HG03095 (cell line): ENCODE measurements around the gene MISP3.

ENCODE experiments used
- ATAC-seq: cut with Tn5 transposase; IDR thresholded peaks from one replicate; pipeline ENCODE4 v1.9.1; 2021; ENCODE audit warnings: moderate library complexity; ENCODE audit not compliant: unreplicated experiment

The MISP3 gene

DNA sequence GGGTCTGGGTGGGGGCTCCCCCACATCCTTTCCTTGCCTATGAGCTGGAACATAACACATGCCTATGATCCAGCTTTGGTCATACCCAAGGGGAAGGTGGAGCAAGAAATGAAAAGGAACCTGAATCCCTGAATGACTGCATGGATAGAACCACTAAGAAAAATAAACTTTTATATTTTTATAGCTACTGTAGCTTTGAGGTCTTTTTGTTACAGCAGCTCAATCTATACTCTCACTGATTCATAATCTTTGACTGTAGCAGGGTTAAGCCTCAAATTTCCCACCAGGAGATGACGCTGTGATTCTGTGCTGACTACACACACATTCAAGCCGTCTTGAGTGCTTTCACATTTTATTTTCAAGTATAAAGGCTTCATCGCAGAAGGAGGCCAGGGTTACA is 19.6 kb upstream of the MISP3 start:
- no peak for ATAC-seq

DNA sequence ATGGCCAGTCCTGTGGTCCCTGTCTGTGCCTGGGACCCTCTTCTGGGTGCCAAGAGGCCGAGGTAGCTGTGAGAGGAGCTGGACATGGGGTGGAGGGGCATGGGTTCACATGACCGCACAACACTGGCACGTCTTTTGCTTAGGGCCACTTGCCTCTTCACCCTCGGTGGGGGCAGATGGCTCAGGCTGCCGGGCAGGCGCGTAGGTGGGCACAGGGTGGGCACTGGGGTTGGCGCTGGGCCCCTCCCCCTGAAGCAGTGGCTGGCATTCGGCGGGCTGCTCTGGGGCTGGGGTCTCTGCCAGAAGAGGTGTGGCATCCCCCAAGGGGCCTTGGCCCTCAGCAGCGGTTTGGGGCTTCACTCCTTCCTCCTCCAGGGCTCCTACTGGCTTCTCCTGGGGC is 19.1 kb upstream of the MISP3 start:
- ATAC-seq, result no peak

DNA sequence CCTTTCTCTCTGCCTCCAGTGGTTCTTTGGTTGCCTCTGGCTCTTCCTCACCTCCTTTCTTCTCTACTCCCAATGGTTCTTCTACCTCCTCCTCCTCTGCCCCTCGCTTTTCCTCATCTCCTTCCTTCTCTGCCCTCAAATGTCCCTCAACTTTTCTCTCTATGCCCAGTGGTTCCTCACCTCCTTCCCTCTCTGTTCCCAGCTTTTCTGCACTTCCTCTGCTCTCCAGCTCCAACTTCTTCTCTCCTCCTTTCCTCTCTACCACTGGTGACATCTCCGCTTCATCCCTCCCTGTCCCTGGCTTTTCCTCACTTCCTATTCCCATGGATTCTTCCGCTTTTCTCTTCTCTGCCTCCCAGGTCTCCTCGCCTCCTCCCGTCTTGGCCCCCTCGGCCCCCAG is 18.5 kb upstream of the MISP3 start:
- ATAC-seq, result no peak

DNA sequence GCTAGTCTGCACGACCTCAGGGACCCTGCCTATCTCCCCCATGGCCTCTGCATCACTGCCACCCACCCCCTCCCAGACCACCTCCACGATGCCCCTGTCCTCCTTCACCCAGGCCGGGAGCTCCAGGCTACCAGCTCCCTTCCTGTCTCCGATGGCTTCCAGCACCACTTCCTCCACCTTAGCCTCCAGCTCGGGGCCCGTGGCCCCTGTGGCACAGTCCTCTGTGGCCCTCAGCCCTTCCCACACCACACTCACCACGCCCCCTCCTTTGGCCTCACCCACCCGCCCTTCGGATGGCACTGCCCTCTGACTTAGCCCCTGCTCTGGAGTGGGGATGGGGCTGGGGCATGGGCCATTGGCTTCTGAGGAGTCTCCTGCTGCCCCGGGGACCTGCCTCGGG is 17.9 kb upstream of the MISP3 start:
- ATAC-seq, result no peak

DNA sequence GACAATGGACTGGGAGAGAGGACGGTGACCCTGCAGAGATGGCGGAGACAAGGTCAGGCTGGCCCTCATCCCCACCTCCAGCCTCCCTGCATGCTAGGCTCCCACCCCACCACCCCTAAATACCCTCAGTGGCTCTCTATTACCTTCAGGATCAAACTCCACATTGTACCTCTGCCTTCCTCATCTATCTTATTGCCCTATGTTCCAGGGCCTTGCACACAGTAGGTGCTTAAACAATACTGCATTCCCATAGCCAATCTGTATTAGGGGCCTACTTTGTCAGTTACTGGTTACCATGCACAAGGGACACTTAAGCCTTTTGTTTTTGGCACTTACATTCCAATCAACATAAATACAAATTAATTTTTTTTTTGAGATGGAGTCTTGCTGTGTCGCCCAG is 17.2 kb upstream of the MISP3 start:
- ATAC-seq, result no peak

DNA sequence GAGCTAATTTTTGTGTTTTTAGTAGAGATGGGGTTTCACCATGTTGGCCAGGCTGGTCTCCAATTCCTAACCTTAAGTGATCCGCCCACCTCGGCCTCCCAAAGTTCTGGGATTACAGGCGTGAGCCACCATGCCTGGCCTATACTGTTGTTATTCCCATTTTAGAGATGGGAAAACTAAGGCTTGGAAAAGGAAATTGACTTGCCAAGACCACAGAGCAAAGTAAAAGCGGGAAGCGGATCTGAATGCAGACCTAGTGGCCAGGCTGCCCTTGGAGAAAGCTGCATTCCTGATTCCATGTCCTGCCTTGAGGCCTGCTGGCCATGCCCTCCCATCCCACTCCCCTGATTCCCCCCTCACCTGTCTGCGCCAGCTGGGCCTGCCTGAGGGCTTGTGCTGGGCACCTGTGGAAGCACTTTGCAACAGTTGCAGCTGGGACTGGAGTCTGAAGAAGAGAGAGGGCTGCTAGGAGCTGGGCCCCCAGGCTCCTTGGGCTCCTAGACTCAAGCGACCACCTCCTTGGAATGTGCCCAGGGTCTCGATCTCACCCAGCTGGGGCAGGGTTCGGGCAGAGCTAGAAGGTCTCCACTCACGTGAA is 16.4 kb upstream of the MISP3 start:
- no peak for ATAC-seq

DNA sequence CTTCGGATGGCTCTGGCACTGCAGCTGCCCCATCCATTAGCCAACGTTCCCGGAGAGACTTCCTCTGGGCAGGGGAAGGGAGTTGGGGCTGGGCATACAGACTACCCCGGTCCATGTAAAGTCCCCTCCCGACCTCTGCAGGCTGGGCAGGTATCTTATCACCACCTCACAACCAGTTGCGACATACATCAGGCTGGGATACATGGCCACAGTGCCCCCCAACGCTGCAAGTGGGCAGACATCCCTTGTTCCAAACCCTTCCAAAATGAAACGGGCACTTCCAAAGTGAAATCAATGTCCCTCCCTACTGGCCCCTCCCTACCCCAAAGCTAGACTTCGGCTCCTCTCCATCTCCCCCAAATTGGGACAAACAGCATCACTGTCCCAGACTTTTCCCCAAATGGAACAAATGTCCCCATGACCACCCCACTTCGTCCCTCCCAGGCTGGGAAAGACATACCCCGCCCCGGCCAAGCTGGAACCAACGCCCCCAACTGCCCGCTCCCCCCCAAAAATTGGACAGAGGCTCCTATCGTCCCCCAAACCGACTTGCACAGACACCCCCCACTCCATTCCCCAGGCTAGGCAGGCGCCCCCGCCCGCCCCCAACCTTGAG is 15.7 kb upstream of the MISP3 start:
- no peak for ATAC-seq

DNA sequence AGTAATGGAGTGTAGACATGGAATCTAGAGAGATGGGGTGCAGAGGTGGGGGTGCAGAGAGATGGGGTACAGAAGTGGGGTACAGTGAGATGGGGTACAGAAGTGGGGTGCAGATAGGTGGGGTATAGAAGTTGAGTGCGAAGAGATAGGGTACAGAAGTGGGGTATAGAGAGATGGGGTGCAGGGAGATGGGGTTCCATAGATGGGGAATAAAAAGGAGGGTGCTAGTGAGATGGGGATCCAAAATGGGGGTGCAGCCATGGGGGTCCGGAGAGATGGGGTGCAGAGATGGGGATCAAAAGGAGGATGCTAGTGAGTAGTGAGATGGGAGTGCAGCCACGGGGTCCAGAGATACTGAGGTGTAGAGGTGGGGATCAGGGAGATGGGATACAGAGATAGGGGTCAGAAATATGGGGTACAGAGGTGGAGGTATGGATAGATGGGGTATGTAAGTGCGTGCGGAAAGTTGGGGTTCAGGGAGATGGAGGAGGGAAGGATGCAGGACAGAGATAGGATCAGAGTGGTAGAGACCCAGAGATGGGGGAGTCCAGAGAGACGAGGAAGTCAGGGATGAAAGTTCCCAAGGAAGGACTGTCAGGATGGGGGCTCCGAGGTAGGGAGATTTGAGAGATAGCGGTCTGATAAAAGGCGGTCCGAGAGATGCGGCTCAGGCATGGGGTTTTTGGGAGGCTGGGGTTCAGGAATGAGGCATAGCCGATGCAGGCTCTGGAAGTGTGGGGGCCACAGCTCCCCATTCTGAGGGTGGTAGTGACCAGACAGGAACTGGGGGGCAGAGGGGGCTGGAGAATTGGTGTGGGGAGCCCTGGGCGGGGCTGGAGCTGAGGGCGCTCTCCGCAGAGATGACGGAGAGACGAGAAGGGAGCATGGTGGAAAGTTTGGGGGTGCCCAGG is 14.1 kb upstream of the MISP3 start:
- no peak for ATAC-seq

DNA sequence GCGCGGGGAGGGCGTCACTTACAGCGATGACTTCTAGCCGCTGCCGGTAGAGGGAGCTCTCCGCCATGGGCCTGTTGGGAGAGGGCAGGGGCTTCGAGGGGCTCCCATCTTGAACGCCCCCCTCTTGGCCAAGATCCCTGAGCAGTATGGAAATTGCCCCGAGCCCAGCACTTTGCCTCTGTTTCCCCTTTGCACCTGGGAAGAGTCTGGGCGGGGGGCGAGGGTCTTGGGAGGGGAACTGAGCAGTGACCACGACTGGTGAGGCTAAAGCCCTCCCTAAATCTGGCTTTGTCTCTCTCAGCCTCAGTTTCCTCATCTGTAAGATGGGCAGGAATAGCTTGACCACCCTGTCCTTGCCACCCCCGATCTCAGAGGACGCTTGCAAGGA is 13.5 kb upstream of the MISP3 start:
- no peak for ATAC-seq

DNA sequence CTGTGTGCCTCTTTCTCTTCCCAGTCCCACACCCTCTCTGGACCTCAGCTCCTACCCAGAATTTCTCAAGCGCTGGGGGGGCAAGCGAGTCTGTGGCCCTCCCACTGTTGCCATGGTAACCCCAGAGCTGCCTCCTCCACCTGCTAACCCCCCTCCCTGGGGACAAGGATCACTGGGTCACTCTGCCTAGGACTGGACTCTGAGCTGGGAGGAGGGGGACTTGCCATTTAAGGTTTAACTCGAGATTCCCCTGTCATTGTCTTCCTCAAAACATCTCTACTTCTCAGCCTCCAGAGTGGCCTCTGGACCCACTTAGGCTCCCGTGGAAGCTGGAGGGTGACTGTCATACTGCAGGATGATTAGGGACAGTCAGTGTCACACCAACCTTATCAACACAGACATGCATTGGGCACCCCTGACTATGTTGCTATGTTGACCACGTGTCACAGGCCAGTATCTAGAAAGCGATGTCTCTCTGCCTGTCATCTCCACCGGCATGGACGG is 12.9 kb upstream of the MISP3 start:
- no peak for ATAC-seq

DNA sequence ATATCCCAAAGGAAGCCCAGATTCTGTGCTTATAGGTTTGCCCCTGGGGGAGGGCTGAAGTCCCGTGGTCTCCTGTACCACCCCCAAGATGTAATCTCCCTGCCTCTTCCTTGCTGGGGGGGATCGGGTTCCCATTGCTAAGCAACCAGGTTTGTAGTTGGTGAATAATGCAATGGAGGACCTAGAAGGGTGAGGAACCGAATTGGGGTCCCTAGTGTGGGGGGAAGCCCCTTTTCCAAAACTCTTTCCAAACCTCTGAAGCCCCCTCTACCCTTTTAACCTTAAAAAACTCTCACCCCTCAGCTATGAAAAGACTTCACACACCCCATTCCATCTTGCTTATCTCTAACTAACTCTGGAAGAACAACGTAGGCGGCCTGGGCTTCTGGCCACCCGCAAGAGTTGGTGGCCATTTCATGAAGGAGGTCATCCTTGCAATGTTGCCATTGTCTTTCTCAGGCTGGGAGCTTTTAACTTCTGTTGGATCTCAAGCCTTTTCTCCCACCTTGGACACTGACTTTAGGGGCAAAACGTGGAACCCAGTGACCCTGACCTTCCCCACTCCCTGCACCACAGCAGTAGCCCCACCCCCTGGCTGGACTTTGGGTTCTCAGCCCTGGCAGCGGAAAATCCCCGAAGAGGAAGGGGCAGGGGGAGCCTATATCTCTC is 11.4 kb upstream of the MISP3 start:
- no peak for ATAC-seq

DNA sequence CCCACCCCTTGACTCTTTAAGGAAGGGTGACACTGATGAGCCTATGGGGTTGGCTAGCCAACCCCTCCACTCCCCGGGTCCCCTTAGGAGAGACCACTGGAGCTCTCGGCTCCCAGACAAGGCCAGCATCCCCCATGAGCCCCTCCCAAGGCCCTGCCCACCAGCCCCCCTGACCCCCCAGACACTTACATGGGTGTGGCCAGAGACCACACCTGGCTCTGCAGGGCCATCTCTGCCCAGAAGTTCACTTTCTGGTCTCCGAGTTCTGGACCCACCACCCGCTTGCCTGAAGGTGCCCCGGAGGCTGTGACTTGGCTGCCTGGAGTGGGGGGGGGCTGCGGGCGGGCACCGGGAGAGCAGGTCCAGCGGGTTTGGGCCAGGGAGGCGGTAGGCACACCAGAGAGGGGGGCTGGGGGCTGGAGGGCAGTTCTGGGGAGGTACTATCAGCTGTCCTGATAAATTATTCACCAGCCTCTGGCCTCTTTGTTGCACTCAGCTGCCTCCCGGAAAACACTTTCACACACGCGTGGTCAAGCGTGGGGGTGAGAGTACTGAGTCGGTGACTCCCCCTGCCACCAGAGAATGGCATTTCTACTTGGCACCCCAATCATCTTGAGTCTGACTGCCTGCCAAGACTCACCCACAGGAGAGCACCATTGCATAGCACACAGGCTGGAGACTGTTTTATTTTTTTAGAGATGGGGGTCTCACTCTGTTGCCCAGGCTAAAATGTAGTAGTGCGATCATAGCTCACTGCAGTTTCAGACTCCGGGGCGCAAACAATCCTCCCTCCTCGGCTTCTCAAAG is 10.6 kb upstream of the MISP3 start, which contains the start of gene PALM3:
PALM3 (minus strand) TSS at position 326 of the 807 bp plus-strand sequence; CDS start at position 230, 96 bp downstream.
- no peak for ATAC-seq

DNA sequence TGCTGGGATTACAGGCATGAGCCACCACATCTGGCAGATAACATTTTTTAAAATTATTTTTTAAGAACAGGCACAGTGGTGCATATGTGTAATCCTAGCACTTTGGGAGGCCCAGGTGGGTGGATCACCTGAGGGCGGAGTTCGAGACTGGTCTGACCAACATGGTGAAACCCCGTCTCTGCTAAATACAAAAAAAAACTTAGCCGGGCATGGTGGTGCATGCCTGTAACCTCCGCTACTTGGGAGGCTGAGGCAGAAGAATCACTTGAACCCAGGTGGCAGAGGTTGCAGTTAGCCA is 10.1 kb upstream of the MISP3 start:
- no peak for ATAC-seq

DNA sequence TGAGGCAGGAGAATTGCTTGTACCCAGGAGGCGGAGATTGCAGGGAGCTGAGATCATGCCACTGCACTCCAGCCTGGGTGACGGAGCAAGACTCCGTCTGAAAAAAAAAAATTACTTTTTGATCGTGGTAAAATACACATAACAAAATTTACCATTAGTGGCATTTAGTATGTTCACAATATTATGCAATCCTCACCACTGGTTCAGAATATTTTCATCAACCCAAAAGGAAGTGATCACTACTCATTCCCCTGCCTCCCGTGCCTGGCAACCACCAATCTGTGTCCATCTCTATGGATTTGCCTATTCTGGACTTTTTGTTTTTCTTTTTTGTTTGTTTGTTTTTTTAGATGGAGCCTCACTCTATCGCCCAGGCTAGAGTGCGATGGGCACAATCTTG is 9.5 kb upstream of the MISP3 start:
- ATAC-seq, result no peak

DNA sequence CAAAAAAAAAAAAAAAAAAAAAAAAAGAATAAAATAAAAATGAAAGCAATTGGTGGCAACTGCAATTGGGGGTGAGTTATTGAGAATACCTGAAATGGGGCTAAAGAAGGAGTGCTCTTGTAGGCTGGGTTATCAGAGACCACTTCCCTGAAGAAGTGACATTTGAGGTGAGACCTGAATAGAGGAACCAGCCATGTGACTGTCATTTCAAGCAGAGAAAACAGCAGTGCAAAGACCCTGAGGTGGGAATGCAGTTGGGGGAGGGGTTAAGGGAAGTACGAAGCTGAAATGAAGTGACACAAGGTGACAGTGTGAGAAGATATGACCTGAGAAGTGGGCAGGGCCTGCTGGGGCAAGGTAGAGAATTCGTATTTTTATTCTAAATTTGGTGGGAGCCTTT is 6.5 kb upstream of the MISP3 start:
- no peak for ATAC-seq

DNA sequence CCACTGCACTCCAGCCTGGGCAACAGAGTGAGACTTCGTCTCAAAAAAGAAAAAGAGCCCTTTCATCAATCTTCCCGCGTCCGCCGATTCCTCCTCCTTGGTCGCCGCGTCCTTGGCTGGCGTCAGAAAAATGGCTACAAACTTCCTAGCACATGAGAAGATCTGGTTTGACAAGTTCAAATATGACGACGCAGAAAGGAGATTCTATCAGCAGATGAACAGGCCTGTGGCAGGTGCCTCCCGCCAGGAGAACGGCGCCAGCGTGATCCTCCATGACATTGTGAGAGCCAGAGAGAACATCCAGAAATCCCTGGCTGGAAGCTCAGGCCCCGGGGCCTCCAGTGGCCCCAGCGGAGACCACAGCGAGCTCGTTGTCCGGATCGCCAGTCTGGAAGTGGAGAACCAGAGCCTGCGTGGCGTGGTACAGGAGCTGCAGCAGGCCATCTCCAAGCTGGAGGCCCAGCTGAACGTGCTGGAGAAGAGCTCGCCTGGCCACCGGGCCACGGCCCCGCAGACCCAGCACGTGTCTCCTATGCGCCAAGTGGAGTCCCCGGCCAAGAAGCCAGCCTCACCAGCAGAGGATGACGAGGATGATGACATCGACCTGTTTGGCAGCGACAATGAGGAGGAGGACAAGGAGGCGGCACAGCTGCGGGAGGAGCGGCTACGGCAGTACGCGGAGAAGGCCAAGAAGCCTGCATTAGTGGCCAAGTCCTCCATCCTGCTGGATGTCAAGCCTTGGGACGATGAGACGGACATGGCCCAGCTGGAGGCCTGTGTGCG is 2.1 kb upstream of the MISP3 start:
- no peak for ATAC-seq

DNA sequence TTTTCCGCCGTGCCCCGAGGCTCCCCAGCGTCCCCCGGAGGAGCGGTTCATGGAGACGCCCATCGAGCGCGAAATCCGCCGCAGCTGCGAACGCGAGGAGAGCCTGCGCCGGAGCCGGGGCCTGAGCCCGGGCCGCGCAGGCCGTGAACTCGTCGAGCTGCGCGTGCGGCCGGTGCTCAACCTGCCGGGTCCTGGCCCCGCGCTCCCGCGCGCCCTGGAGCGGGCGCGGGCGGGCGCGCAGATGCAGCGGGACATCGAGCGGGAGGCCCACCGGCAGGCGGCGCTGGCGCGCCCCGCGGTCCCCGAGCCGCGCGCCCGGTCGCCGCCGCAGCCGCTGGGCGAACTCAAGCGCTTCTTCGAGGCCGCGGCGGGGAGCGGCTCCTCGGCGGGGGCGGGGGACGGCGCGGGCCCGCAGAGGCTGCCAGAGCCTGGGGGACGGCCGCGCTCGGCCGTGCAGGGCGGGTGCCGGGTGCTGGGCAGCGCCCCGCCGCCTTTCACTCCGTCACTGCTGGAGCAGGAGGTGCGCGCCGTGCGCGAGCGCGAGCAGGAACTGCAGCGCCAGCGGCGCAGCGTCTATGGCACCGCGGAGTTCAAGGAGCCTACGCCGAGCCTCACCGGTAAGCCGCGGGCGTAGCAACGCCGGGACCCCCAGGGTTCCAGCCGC is 807 bp downstream of the MISP3 start:
- ATAC-seq, result no peak

DNA sequence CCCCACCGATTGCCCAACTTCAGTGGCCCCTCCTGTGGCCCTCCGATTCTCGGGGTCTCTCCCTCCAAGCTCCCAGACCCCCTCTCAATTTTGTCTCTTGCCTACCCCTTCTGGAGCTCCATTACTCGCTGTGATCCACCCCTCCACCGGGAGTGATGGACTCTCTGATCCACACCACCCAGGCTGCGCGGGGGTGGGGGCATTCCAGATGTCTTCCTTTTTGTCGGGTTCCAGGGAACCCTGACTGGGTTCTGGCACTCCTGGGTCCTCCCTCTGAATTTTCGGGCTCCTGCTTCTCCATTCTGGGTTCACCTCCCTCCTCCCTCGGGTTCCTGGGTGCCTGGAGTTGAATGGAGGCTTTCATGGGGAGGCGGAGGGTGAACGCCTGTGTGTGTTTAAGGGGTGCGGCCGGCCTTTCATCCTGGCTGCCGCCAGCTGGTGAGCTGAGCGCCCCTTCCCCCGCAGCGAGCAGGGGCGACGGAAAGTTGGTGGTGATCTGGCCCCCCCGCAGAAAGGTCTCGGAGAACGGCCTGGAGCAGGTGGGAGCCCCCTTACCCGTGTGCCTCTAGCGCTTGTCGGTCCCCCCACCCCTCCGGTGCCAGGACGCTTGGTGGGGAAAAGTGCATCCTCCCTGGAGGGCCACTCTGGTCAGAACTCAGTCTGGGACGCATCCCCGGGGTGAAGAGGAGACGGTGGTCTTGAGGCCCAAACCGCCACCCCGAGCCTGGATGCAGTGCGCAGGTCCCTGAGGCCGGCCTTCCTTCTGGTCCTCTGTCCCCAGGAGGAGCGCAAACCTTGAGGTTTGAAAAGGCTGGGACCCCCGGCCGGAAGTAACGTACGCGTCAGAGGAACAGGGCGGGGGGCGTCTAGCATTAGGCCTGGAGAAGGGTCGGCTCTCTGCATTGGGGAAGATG is 1.6 kb downstream of the MISP3 start:
- no peak for ATAC-seq
